ENCODE data around the gene PRKD2.

DNA sequence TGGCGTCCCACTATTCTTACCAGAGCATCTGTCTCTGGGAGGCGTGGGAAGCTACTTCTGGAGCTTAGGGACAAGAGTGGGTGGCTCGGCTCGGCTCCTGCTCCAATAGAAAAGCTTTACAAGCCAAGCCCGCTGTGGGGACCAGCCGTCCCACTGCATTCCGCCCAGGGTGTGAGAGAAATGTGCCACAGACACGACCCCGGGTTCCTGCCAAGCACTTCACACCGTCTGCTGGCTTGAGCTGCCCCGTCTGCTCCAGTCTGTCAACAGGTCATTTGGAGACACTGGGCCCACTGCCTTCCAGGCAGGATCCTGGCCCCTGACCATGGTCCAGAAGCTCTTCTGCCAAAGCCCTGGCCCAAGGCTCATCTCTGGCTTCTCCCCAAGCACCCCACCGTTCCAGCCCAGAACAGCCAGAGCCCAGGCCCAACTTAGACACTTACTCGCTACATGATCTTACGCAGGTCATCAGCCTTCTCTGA lies 22.4 kb upstream of the PRKD2 start:
- TF ChIP-seq POLR2A (IDR thresholded peaks at IDR 0.05; ENCODE audit: low read length) (no peak), GATA1 (IDR thresholded peaks at IDR 0.05; ENCODE audit: low read depth, low read length) (no peak)
